Parathyroid adenoma (tissue), 2 donors: ENCODE results near the gene SIGMAR1.

Source experiments
- H2AFZ ChIP-seq: fragments of 300-600 bp; sonication (generic); one replicate; pipeline ENCODE4 v1.7.0; 2017; ENCODE audit warnings: antibody characterized with exemption, mild to moderate bottlenecking
- H3K27ac ChIP-seq: fragments of 300-600 bp; sonication (generic); one replicate; pipeline ENCODE4 v1.7.0; 2017
- H3K27me3 ChIP-seq: fragments of 300-600 bp; sonication (generic); one replicate; pipeline ENCODE4 v1.7.0; 2017; ENCODE audit warnings: low read length; ENCODE audit not compliant: control insufficient read depth, insufficient read depth
- H3K36me3 ChIP-seq: fragments of 300-600 bp; sonication (generic); one replicate; pipeline ENCODE4 v1.7.0; 2017; ENCODE audit warnings: low read length; ENCODE audit not compliant: control insufficient read depth, insufficient read depth
- H3K4me1 ChIP-seq: fragments of 300-600 bp; sonication (generic); one replicate; pipeline ENCODE4 v1.7.0; 2017; ENCODE audit warnings: control low read depth
- H3K4me2 ChIP-seq: fragments of 300-600 bp; sonication (generic); one replicate; pipeline ENCODE4 v1.7.0; 2017; ENCODE audit warnings: low read length
- H3K4me3 ChIP-seq: fragments of 300-600 bp; sonication (generic); one replicate; pipeline ENCODE4 v1.7.0; 2017; ENCODE audit warnings: low read depth, low read length
- H3K79me2 ChIP-seq: fragments of 300-600 bp; sonication (generic); one replicate; pipeline ENCODE4 v1.7.0; 2017; ENCODE audit warnings: control low read depth
- H3K9ac ChIP-seq: fragments of 300-600 bp; sonication (generic); one replicate; pipeline ENCODE4 v1.7.0; 2017; ENCODE audit warnings: mild to moderate bottlenecking
- H3K9me3 ChIP-seq: fragments of 300-600 bp; sonication (generic); one replicate; pipeline ENCODE4 v1.7.0; 2017; ENCODE audit warnings: low read length; ENCODE audit not compliant: control insufficient read depth
- CTCF ChIP-seq: fragments of 300-600 bp; sonication (generic); IDR thresholded peaks from one replicate; pipeline ENCODE4 v1.7.0; 2017; ENCODE audit warnings: antibody characterized with exemption, mild to moderate bottlenecking
- donor health status: primary hyperparathyroidism.

Gene SIGMAR1

GRCh38 chr9:34684145-34684544 is 46.6 kb upstream of the SIGMAR1 start:
- Histone ChIP-seq H3K79me2 (no peaks in the 10 kb centered on the region), H3K4me2 (no peak overlapping the region), H3K9ac (no peak overlapping the region), H3K27ac (no peak overlapping the region), H3K27me3 (no peaks in the 10 kb centered on the region), H2AFZ (no peak overlapping the region), H3K4me3 (no peak overlapping the region), H3K36me3 (no peaks in the 10 kb centered on the region), H3K9me3 (no peaks in the 10 kb centered on the region), H3K4me1 (no peaks in the 10 kb centered on the region)
- TF ChIP-seq CTCF, result no peak

DNA sequence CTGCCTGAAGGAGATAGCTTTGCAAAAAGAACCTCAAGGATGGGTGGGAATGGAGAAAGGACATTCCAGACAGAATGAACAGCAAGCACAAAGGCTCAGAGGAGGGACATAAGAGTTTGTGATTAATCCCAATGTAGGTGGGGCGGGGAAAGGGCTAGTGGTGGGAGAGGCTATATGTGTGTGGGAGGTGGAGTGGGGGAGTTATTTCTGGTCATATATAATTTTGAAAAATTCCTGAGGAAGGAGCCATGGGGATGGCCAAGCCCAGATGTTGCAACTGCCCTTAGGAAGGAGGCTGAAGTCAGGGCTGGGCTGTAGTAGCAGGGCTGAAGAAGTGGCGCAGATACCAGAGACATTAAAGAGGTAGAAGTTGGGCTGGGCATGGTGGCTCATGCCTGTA is 38.3 kb upstream of the SIGMAR1 start:
- Histone ChIP-seq H3K79me2 (no peaks in the 10 kb centered on the region), H3K9me3 (no peaks in the 10 kb centered on the region), H3K4me3 (no peak overlapping the region), H3K27ac (no peak overlapping the region), H3K9ac (no peak overlapping the region), H3K4me2 (no peak overlapping the region), H3K36me3 (no peaks in the 10 kb centered on the region), H2AFZ (no peak overlapping the region), H3K4me1 (no peaks in the 10 kb centered on the region), H3K27me3 (no peaks in the 10 kb centered on the region)
- no peak for TF ChIP-seq CTCF

GRCh38 chr9:34675048-34675714 is 37.6 kb upstream of the SIGMAR1 start:
- Histone ChIP-seq H3K4me2 (no peak overlapping the region), H3K27ac (no peak overlapping the region), H3K27me3 (no peaks in the 10 kb centered on the region), H3K9ac (no peak overlapping the region), H2AFZ (no peak overlapping the region), H3K79me2 (no peaks in the 10 kb centered on the region), H3K36me3 (no peaks in the 10 kb centered on the region), H3K4me3 (no peak overlapping the region), H3K9me3 (no peaks in the 10 kb centered on the region), H3K4me1 (no peaks in the 10 kb centered on the region)
- TF ChIP-seq CTCF, result peak; percentile 26

DNA sequence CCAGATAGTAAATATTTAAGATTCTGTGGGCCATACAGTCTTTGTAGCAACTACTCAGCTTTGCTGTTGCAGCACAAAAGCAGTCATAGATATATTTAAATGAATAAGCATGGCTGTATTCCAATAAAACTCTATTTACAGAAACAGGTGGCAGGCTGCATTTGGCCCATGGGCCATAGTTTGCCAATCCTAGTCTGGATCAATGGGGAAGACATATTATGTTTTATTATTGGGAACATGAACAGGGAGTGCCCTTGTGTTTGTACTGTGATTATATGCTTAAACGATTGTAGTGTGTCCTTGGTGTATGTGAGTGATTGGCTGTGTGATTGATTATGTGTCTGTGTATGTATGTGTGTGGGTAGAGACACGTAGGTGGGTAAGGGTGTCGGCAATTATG is 36.9 kb upstream of the SIGMAR1 start:
- no peaks in the 10 kb centered on the region for H3K79me2 ChIP-seq
- no peak for TF ChIP-seq CTCF
- H3K27me3 ChIP-seq, result no peaks in the 10 kb centered on the region
- no peaks in the 10 kb centered on the region for H3K4me1 ChIP-seq
- H3K36me3 ChIP-seq, result no peaks in the 10 kb centered on the region
- no peaks in the 10 kb centered on the region for H3K9me3 ChIP-seq
- H3K4me3 ChIP-seq, result no peak overlapping the region
- no peak overlapping the region for H3K27ac ChIP-seq
- no peak overlapping the region for H2AFZ ChIP-seq
- no peak overlapping the region for H3K9ac ChIP-seq
- no peak overlapping the region for H3K4me2 ChIP-seq

GRCh38 chr9:34671307-34671706 is 33.7 kb upstream of the SIGMAR1 start:
- Histone ChIP-seq H3K9ac (no peak overlapping the region), H3K4me1 (no peaks in the 10 kb centered on the region), H3K27ac (no peak overlapping the region), H3K4me2 (no peak overlapping the region), H3K79me2 (no peaks in the 10 kb centered on the region), H2AFZ (no peak overlapping the region), H3K4me3 (no peak overlapping the region), H3K9me3 (no peaks in the 10 kb centered on the region), H3K27me3 (no peaks in the 10 kb centered on the region), H3K36me3 (no peaks in the 10 kb centered on the region)
- no peak for TF ChIP-seq CTCF
